Pancreas (tissue), 10 donors: ENCODE results near the gene MRPL46. TPM values are rescaled to one million over a fixed set of nuclear protein-coding genes. Genes with fewer than 3 reads are reported as not detected.
"Not testable (repeated sequence)": the region's sequence is repeated elsewhere in the genome, so short reads cannot be mapped to it uniquely, and the experiment has no call there.

Experiments
- ATAC-seq, 4 donors: fragments of 200-7000 bp; cut with Tn5 transposase; one replicate each; pipeline versions ENCODE4 v1.8.0 to v1.9.1; 2020; ENCODE audit warnings: mild to moderate bottlenecking in 4 of 4, moderate library complexity in 4 of 4
- DNase-seq, 6 donors: peaks; one replicate each; pipeline ENCODE4 v3.0.0-alpha.2; 2020
- FAIRE-seq: peaks from 2 replicates; lab custom pipeline; 2012; peaks lifted over from hg19 to GRCh38; lab: Jason Lieb, UNC
- H3K27ac ChIP-seq, 4 donors: fragments of 200-600 bp; sonication (generic); 1 replicate in 3 of 4; 2 replicates in 1 of 4; pipeline versions ENCODE4 v1.5.0 to v1.8.0; 2020
- H3K27me3 ChIP-seq, 4 donors: fragments of 200-600 bp; one replicate each; pipeline ENCODE4 v1.8.0; 2021
- H3K36me3 ChIP-seq, 3 donors: fragments of 200-600 bp; sonication (generic) in 1 of 3; one replicate each; pipeline versions ENCODE4 v1.5.0 to v1.8.0; 2020 to 2021
- H3K4me1 ChIP-seq, 3 donors: fragments of 200-600 bp; one replicate each; pipeline ENCODE4 v1.8.0; 2021
- H3K4me3 ChIP-seq, 4 donors: fragments of 200-600 bp; sonication (generic) in 2 of 4; one replicate each; pipeline versions ENCODE4 v1.5.0 to v1.8.0; 2020 to 2021
- H3K9me3 ChIP-seq, 4 donors: fragments of 200-600 bp; one replicate each; pipeline ENCODE4 v1.8.0; 2021
- CTCF ChIP-seq, 4 donors: fragments of 200-600 bp; sonication (generic) in 3 of 4; IDR thresholded peaks; one replicate each; pipeline versions ENCODE4 v1.5.0 to v1.8.0; 2021; ENCODE audit warnings: antibody characterized with exemption in 4 of 4
- WGBS, 2 donors: extraction: QIAGEN DNeasy Blood & Tissue Kit; methylation state at CpG; one replicate each; pipeline ENCODE4 v1.1.7; 2013; 5-methylcytosine and 5-hydroxymethylcytosine counted together
- intact Hi-C, 3 donors: fragments of 100-400 bp; cut with DNase I; formaldehyde crosslinking; loops; one replicate each; pipeline versions ENCODE4 v1.11.1 to v1.14.2; 2022
- polyA plus RNA-seq, 2 donors: library from polyadenylated mRNA; stranded (reverse); fragments of 200-250 nt; gene quantifications; one replicate each; pipeline ENCODE4 v1.2.3, GENCODE V29; 2013
- total RNA-seq, 6 donors: library from RNA; stranded (reverse); fragmentation: NEBNext Ultra II Directional in 4 of 6; extraction: Animal tissue kit (Norgen Biotek cat#: 25700) in 4 of 6; gene quantifications; one replicate each; pipeline versions ENCODE4 v1.2.1 to v1.2.4, GENCODE V29; 2021 to 2023
- donor health status: healthy with polysubstance abuse.
- donor health status: DM: no; HTN: no; CAD: no; lungs with moderate emphysema.
- donor health status: DM: no; HTN: no; CAD: no.
- donor health status: control.
- donor health status: control.
- donor health status: Bipolar disorder and iron deficiency.
- donor health status: DM: yes; HTN: yes; CAD: no.
- donor health status: DM: no; HTN: no; CAD: no.
- donor health status: DM: no; HTN: no; CAD: no.
- donor health status: DM: yes; HTN: yes; CAD: no.

Gene MRPL46
- total and polyA plus RNA-seq, 8 donors: 6.2 to 18.9 (median 9.1) TPM

- Histone ChIP-seq H3K27me3 (peaks cover 0 to 6% (median 0%) of the 10 kb centered on the region in 4 donors), H3K4me3 (no peak overlapping the region), H3K4me1 (no peaks in the 10 kb centered on the region), H3K27ac (no peak overlapping the region), H3K9me3 (no peaks in the 10 kb centered on the region), H3K36me3 (no peaks in the 10 kb centered on the region)
- intact Hi-C loops: no loop called here
- DNase-seq: no peak
- no peak for TF ChIP-seq CTCF (IDR thresholded peaks at IDR 0.05)
- ATAC-seq: no peak
- no peak for FAIRE-seq
- WGBS, 2 donors: 71 to 84% methylated on average over 2 of the region's 2 CpGs
These were observed 26.0 kb downstream of the MRPL46 start for GRCh38 chr15:88441076-88441730.

- no peak overlapping the region for H3K27ac ChIP-seq
- intact Hi-C loops: no loop called here
- no peaks in the 10 kb centered on the region for H3K36me3 ChIP-seq
- no peak for FAIRE-seq
- no peak for TF ChIP-seq CTCF (IDR thresholded peaks at IDR 0.05)
- no peak overlapping the region for H3K4me3 ChIP-seq
- no peak for ATAC-seq
- no peak for DNase-seq
- peaks cover 0 to 6% (median 0%) of the 10 kb centered on the region in 4 donors for H3K27me3 ChIP-seq
- no peaks in the 10 kb centered on the region for H3K4me1 ChIP-seq
- 56 to 74% methylated on average over 1 of the region's 1 CpG for WGBS, 2 donors
- no peaks in the 10 kb centered on the region for H3K9me3 ChIP-seq
These were observed 27.2 kb downstream of the MRPL46 start for GRCh38 chr15:88440021-88440420.

GRCh38 chr15:88438181-88438580, 29.0 kb downstream of the MRPL46 start:
- Histone ChIP-seq H3K9me3 (no peaks in the 10 kb centered on the region), H3K36me3 (no peaks in the 10 kb centered on the region), H3K4me3 (no peak overlapping the region), H3K27ac (no peak overlapping the region), H3K27me3 (peaks cover 0 to 6% (median 2%) of the 10 kb centered on the region in 4 donors), H3K4me1 (no peaks in the 10 kb centered on the region)
- DNase-seq (no peak), FAIRE-seq (no peak), ATAC-seq (no peak)
- 46 to 52% methylated on average over 5 of the region's 5 CpGs for WGBS, 2 donors
- no peak for TF ChIP-seq CTCF (IDR thresholded peaks at IDR 0.05)
- intact Hi-C loops: no loop called here

GRCh38 chr15:88434106-88434505, 33.1 kb downstream of the MRPL46 start:
- FAIRE-seq, H3K4me1 ChIP-seq, intact Hi-C loops, H3K36me3 ChIP-seq, ATAC-seq, H3K27me3 ChIP-seq, H3K27ac ChIP-seq, H3K9me3 ChIP-seq, DNase-seq, H3K4me3 ChIP-seq: not testable (repeated sequence)
- 60 to 70% methylated on average over 5 of the region's 5 CpGs for WGBS, 2 donors

- 68 to 72% methylated on average over 7 of the region's 7 CpGs for WGBS, 2 donors
- intact Hi-C loops: no loop called here
- H3K9me3 ChIP-seq: no peaks in the 10 kb centered on the region
- H3K27ac ChIP-seq: no peak overlapping the region
- ATAC-seq: no peak
- no peaks in the 10 kb centered on the region for H3K36me3 ChIP-seq
- FAIRE-seq: no peak
- DNase-seq: no peak
- H3K27me3 ChIP-seq: peaks cover 0 to 4% (median 1%) of the 10 kb centered on the region in 4 donors
- TF ChIP-seq CTCF (IDR thresholded peaks at IDR 0.05): no peak
- no peak overlapping the region for H3K4me3 ChIP-seq
- no peaks in the 10 kb centered on the region for H3K4me1 ChIP-seq
These were observed 34.0 kb downstream of the MRPL46 start for GRCh38 chr15:88433046-88433685.
